Caco-2 (cell line): Measurements from ENCODE around the gene CAPN5. TPM values are rescaled to one million over a fixed set of nuclear protein-coding genes. Genes with fewer than 3 reads are reported as not detected.

Source experiments
- BruUV-seq: library from RNA; stranded (reverse); fragments of 400-500 nt; replicated peaks from 2 replicates; lab custom pipeline; 2021; lab: Mats Ljungman, UMichigan
- CTCF ChIA-PET: fragments of 300-600 bp; sonication (Branson Sonifier 250); formaldehyde crosslinking; loops from one replicate; lab custom pipeline; 2022; ENCODE audit warnings: antibody characterized with exemption; lab: Charles Lee
- POLR2A ChIA-PET: fragments of 300-600 bp; sonication (Branson Sonifier 250); formaldehyde crosslinking; loops from one replicate; lab custom pipeline; 2022; ENCODE audit warnings: antibody characterized with exemption; lab: Charles Lee
- DNase-seq, 2 experiments: peaks; one replicate each; pipeline versions ENCODE4 v3.0.0 to v3.0.0-alpha.2; 2020 to 2022
- H3K27me3 ChIP-seq: replicated peaks from 2 replicates; pipeline ENCODE4 v1.6.0; 2011; ENCODE audit warnings: low read length; ENCODE audit not compliant: control insufficient read depth, insufficient read depth
- H3K36me3 ChIP-seq: 2 replicates; pipeline ENCODE4 v1.5.1; 2011; ENCODE audit warnings: low read length; ENCODE audit not compliant: control insufficient read depth, insufficient read depth
- H3K4me1 ChIP-seq: fragments of 250-450 bp; sonication (Bioruptor Pico); 2 replicates; pipeline ENCODE4 v1.5.1; 2020; ENCODE audit warnings: mild to moderate bottlenecking
- H3K4me3 ChIP-seq: 2 replicates; pipeline ENCODE4 v1.5.1; 2011; ENCODE audit warnings: low read depth, mild to moderate bottlenecking, control low read depth, low read length
- H3K9me3 ChIP-seq: fragments of 250-450 bp; sonication (Bioruptor Pico); 2 replicates; pipeline ENCODE4 v1.5.1; 2020; ENCODE audit warnings: mild to moderate bottlenecking, moderate library complexity
- H3K27ac Mint-ChIP-seq: one replicate; pipeline ENCODE4 v1.8.0; 2022; ENCODE audit warnings: mixed read lengths; ENCODE audit not compliant: unreplicated experiment
- H3K27me3 Mint-ChIP-seq: one replicate; pipeline ENCODE4 v1.8.0; 2022; ENCODE audit warnings: mixed read lengths; ENCODE audit not compliant: insufficient read depth, unreplicated experiment
- H3K36me3 Mint-ChIP-seq: one replicate; pipeline ENCODE4 v1.8.0; 2022; ENCODE audit warnings: mild to moderate bottlenecking, mixed read lengths; ENCODE audit not compliant: insufficient read depth, unreplicated experiment
- H3K4me1 Mint-ChIP-seq: one replicate; pipeline ENCODE4 v1.8.0; 2022; ENCODE audit warnings: low read depth, mixed read lengths; ENCODE audit not compliant: unreplicated experiment
- H3K4me3 Mint-ChIP-seq: one replicate; pipeline ENCODE4 v1.8.0; 2022; ENCODE audit warnings: mild to moderate bottlenecking, moderate library complexity, mixed read lengths; ENCODE audit not compliant: unreplicated experiment
- H3K9me3 Mint-ChIP-seq: one replicate; pipeline ENCODE4 v1.8.0; 2022; ENCODE audit warnings: mixed read lengths; ENCODE audit not compliant: unreplicated experiment
- CTCF ChIP-seq, 2 experiments: fragments of 200-600 bp in 1 of 2; IDR thresholded peaks; 1 replicate in 1 of 2; 2 replicates in 1 of 2; pipeline versions ENCODE4 v1.5.1 to v1.8.0; 2011 to 2022; ENCODE audit warnings: antibody characterized with exemption in 1 of 2, control low read depth in 1 of 2, inconsistent platforms in 1 of 2, low read depth in 1 of 2, low read length in 1 of 2, mild to moderate bottlenecking in 1 of 2, moderate library complexity in 1 of 2; ENCODE audit not compliant: insufficient read depth in 1 of 2, severe bottlenecking in 1 of 2, unreplicated experiment in 1 of 2
- intact Hi-C: fragments of 100-400 bp; cut with micrococcal nuclease; formaldehyde crosslinking; loops from one replicate; pipeline ENCODE4 v1.10.0; 2022; ENCODE audit not compliant: unreplicated experiment
- total RNA-seq: library from RNA; stranded (reverse); gene quantifications from 2 replicates; pipeline ENCODE4 v1.2.3, GENCODE V29; 2022

CAPN5 gene
- total RNA-seq, 1 experiment from 2014 or later: 21.2 TPM

DNA sequence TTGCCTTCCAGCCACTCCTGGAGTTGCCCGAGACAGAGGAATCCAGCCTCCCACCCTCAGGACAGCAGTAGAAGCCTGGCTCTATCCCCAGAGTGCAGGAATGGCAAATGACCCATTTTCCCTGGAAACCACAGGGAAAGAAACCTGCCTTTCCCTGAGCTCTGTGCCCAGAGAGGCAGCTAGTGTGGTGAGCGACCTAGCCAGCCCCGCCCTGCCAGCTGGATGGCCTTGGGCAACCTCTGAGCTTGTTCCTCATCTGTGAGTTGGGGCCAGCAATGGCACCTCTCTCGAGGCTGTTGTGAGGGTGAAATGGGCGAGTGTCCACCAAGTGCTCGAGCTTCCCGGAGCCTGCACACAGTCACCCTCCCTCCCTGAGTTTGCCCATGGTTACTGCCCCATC lies 39.5 kb downstream of the CAPN5 start:
- TF ChIP-seq CTCF (IDR thresholded peaks at IDR 0.05; ENCODE audit: insufficient read depth in 1 of 2, low read depth in 1 of 2, low read length in 1 of 2, severe bottlenecking in 1 of 2, unreplicated experiment in 1 of 2): no peak
- no peaks in the 10 kb centered on the region for H3K36me3 ChIP-seq
- no TSS peak for BruUV-seq
- ChIA-PET CTCF (interaction anchor here (0.6 to 2.4 kb wide), 5 partner anchors 15 to 127 kb away, joined by 3 to 12 read pairs (median 4); partner anchors contain the start of gene MYO7A), POLR2A (no interaction called here)
- Mint-ChIP-seq H3K4me1 (peaks cover 7% of the 10 kb centered on the region), H3K27ac (no peak overlapping the region), H3K27me3 (no peaks in the 10 kb centered on the region), H3K9me3 (no peaks in the 10 kb centered on the region), H3K36me3 (no peaks in the 10 kb centered on the region), H3K4me3 (no peak overlapping the region)
- intact Hi-C loops: no loop called here
- no peak overlapping the region for H3K4me3 ChIP-seq
- DNase-seq: no peak
- H3K4me1 ChIP-seq: no peaks in the 10 kb centered on the region
- no peaks in the 10 kb centered on the region for H3K9me3 ChIP-seq
- H3K27me3 ChIP-seq: no peaks in the 10 kb centered on the region

GRCh38 chr11:77106759-77107158 lies 40.0 kb downstream of the CAPN5 start:
- ChIA-PET POLR2A (no interaction called here), CTCF (interaction anchor here (1.2 to 2.4 kb wide), 3 partner anchors 15 to 59 kb away, joined by 4 to 12 read pairs (median 6); partner anchors contain the start of gene MYO7A)
- Histone ChIP-seq H3K4me1 (no peaks in the 10 kb centered on the region), H3K36me3 (no peaks in the 10 kb centered on the region), H3K9me3 (no peaks in the 10 kb centered on the region), H3K4me3 (no peak overlapping the region), H3K27me3 (no peaks in the 10 kb centered on the region)
- intact Hi-C loops: no loop called here
- no peak for TF ChIP-seq CTCF (IDR thresholded peaks at IDR 0.05; ENCODE audit: insufficient read depth in 1 of 2, low read depth in 1 of 2, low read length in 1 of 2, severe bottlenecking in 1 of 2, unreplicated experiment in 1 of 2)
- no TSS peak for BruUV-seq
- DNase-seq: no peak
- no peaks in the 10 kb centered on the region for H3K9me3 Mint-ChIP-seq
- H3K27ac Mint-ChIP-seq: no peak overlapping the region
- peaks cover 7% of the 10 kb centered on the region for H3K4me1 Mint-ChIP-seq
- no peaks in the 10 kb centered on the region for H3K36me3 Mint-ChIP-seq
- no peak overlapping the region for H3K4me3 Mint-ChIP-seq
- H3K27me3 Mint-ChIP-seq: no peaks in the 10 kb centered on the region

DNA sequence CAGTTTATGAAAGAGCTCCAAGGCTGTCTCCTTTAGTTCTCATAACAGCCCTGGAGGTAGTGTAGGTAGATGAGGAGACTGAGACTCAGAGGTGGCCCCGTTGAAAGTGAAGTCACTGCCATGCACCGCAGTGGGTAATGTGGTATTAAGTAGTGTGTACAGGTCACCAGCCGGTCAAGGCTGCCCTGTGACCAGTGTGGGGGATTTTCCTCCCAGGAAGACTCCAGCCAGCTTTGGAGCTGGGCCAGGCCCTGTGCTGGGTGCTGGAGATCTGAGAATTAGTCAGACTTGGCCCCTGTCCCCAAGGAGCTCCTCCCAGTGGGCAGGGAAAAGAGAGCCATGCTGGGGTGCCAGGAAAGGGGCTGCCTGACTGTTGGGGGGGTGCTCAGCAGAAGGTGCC lies 41.2 kb downstream of the CAPN5 start:
- H3K27ac Mint-ChIP-seq: no peak overlapping the region
- no peak overlapping the region for H3K4me3 Mint-ChIP-seq
- ChIA-PET POLR2A (no interaction called here), CTCF (interaction anchor here (0.6 to 2.4 kb wide), 3 partner anchors 9 to 81 kb away, joined by 4 to 12 read pairs (median 5); partner anchors contain the start of gene MYO7A)
- no peaks in the 10 kb centered on the region for H3K27me3 ChIP-seq
- no peaks in the 10 kb centered on the region for H3K27me3 Mint-ChIP-seq
- no TSS peak for BruUV-seq
- no peaks in the 10 kb centered on the region for H3K36me3 ChIP-seq
- no peaks in the 10 kb centered on the region for H3K9me3 Mint-ChIP-seq
- no peak for DNase-seq
- intact Hi-C loops: no loop called here
- peaks cover 7% of the 10 kb centered on the region for H3K4me1 Mint-ChIP-seq
- H3K36me3 Mint-ChIP-seq: no peaks in the 10 kb centered on the region
- no peak for TF ChIP-seq CTCF (IDR thresholded peaks at IDR 0.05; ENCODE audit: insufficient read depth in 1 of 2, low read depth in 1 of 2, low read length in 1 of 2, severe bottlenecking in 1 of 2, unreplicated experiment in 1 of 2)
- no peak overlapping the region for H3K4me3 ChIP-seq
- no peaks in the 10 kb centered on the region for H3K9me3 ChIP-seq
- no peaks in the 10 kb centered on the region for H3K4me1 ChIP-seq
